ENCODE measurements around the gene EZR.

The EZR gene

DNA sequence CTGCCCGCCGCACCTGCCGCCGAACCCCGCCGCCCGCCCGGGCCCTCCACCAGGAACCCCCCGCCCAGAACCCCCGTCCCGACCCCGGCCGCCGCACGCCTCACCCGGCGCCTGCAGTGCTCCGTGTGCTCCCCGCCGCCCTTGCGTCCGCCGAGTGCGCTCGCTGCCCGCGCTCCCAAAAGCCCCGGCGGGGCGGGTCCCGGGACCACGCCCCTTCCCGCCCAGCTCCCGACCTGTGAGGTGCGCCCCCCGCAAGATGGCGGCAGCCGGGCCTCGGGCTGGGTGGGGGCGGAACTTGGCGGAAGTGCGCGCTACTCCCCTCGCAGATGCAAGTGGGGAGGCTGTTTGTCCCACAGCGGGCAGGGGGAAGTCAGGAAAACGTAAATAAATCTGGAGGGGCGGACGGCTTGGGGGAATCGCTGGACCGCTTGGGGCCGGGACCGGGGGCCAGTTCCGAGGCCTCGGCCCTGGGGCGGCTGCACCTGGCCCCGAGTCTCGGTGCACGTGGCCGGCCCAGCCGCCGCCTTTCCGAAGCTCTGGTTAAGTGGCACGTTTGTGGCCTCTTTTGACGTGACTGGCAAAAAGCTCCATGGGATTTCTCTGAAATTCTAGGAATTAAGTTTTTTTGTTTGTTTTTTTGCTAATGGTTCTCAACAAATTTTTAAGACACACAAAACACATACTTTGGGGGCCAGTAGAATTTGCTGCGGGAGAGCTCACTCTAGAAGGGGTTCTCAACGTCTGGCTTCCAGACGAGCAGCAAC, at the start of gene EZR:
Gene EZR (minus strand): TSS at position 156 of the 764 bp plus-strand sequence. CDS start 1,275 bp downstream, outside the sequence.
- H3K27ac ChIP-seq (ENCODE audit: low read length): peak within 1 kb of the TSS; percentile 23

DNA sequence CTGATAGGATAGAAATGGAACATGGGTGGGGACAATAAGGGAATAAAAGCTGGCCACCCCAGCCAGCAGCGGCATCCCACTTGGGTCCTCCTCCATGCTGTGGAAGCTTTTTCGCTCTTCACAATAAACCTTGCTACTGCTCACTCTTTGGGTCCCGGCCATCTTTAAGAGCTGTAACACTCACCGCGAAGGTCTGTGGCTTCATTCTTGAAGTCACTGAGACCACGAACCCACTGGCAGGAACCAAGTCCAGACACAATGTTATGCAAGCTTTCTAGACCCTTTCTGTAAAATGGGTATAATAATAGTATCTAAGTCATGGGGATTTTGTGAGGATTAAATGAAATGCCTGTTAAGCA, 48.9 kb upstream of the EZR start:
- no peak overlapping the region for H3K27ac ChIP-seq (ENCODE audit: low read length)
- no peak overlapping the region for H3K4me3 ChIP-seq (ENCODE audit: low read depth in 1 of 2, low read length in 2 of 2)

More for the DNA sequence above, at the start of gene EZR:
- Histone ChIP-seq H3K27me3 (ENCODE audit: low read depth, low read length) (no peaks in the 10 kb centered on the region), H3K4me3 (ENCODE audit: low read depth in 1 of 2, low read length in 2 of 2) (peak within 1 kb of the TSS; percentile 39 to 73), H3K9me3 (ENCODE audit: control insufficient read depth in 1 of 2, low read length in 2 of 2) (no peaks in the 10 kb centered on the region), H3K36me3 (ENCODE audit: control insufficient read depth in 1 of 2, insufficient read depth in 2 of 2, low read length in 2 of 2) (no peaks in the 10 kb centered on the region), H3K4me1 (ENCODE audit: control insufficient read depth in 1 of 2, insufficient read depth in 2 of 2, low read length in 2 of 2) (peaks cover 9 to 14% of the 10 kb centered on the region in 2 donors)

DNA sequence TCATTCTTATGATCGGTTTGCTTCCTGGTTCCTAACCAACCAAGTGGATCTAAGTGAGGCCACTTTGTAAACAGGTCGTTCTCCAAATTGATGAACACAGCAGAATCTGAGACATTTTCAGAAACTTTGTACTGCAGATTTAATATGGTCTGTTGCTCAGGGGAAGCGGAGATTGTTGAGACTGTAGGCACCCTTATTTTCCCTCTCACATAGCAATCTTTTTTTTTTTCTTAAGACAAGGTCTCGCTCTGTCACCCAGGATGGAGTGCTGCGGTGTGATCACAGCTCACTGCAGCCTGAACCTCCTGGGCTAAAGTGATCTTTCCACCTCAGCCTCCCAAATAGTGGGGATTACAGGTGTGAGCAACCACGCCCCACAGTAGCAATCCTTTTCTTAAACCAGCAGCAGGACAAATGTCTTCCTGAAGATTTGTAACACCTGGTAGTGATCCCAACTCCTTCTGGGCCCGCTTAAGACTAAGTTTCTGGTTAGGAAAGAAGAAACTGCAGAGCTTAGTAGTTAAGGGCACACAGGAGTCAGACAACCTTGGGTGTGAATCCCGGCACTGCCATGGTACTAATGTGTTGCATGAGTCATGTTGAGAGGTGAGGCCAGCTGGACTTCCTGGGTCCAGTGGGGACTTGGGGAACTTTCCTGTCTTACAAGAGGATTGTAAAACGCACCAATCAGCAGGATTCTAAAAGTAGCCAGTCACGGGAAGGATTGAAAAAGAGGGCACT, 48.4 kb upstream of the EZR start:
- Histone ChIP-seq H3K9me3 (ENCODE audit: control insufficient read depth in 1 of 2, low read length in 2 of 2) (no peaks in the 10 kb centered on the region), H3K27ac (ENCODE audit: low read length) (no peak overlapping the region), H3K36me3 (ENCODE audit: control insufficient read depth in 1 of 2, insufficient read depth in 2 of 2, low read length in 2 of 2) (no peaks in the 10 kb centered on the region), H3K27me3 (ENCODE audit: low read depth, low read length) (no peaks in the 10 kb centered on the region), H3K4me1 (ENCODE audit: control insufficient read depth in 1 of 2, insufficient read depth in 2 of 2, low read length in 2 of 2) (no peaks in the 10 kb centered on the region), H3K4me3 (ENCODE audit: low read depth in 1 of 2, low read length in 2 of 2) (no peak overlapping the region)

More for the DNA sequence above, 48.9 kb upstream of the EZR start:
- Histone ChIP-seq H3K4me1 (ENCODE audit: control insufficient read depth in 1 of 2, insufficient read depth in 2 of 2, low read length in 2 of 2) (no peaks in the 10 kb centered on the region), H3K9me3 (ENCODE audit: control insufficient read depth in 1 of 2, low read length in 2 of 2) (no peaks in the 10 kb centered on the region), H3K36me3 (ENCODE audit: control insufficient read depth in 1 of 2, insufficient read depth in 2 of 2, low read length in 2 of 2) (no peaks in the 10 kb centered on the region), H3K27me3 (ENCODE audit: low read depth, low read length) (no peaks in the 10 kb centered on the region)

DNA sequence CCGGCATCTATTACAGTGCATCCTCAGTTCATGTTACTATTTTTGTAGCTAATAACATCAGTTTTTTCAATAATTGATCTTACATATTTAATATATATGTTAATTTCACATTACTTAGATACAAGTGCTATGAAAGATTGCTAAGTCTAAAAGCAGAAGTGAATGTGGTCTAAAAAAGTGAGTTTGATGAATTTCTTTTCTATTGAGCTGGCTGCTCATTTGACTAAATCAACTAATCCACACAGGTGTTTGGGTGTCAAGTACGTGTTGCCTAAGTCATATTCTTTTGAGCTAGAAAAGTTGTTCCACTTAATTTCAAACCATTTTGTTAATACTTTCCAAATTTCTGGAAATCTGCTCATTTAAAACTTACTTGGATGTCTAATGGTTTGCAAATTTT, 46.6 kb upstream of the EZR start:
- Histone ChIP-seq H3K27me3 (ENCODE audit: low read depth, low read length) (no peaks in the 10 kb centered on the region), H3K36me3 (ENCODE audit: control insufficient read depth in 1 of 2, insufficient read depth in 2 of 2, low read length in 2 of 2) (no peaks in the 10 kb centered on the region), H3K9me3 (ENCODE audit: control insufficient read depth in 1 of 2, low read length in 2 of 2) (no peaks in the 10 kb centered on the region), H3K27ac (ENCODE audit: low read length) (no peak overlapping the region), H3K4me1 (ENCODE audit: control insufficient read depth in 1 of 2, insufficient read depth in 2 of 2, low read length in 2 of 2) (no peaks in the 10 kb centered on the region), H3K4me3 (ENCODE audit: low read depth in 1 of 2, low read length in 2 of 2) (no peak overlapping the region)

DNA sequence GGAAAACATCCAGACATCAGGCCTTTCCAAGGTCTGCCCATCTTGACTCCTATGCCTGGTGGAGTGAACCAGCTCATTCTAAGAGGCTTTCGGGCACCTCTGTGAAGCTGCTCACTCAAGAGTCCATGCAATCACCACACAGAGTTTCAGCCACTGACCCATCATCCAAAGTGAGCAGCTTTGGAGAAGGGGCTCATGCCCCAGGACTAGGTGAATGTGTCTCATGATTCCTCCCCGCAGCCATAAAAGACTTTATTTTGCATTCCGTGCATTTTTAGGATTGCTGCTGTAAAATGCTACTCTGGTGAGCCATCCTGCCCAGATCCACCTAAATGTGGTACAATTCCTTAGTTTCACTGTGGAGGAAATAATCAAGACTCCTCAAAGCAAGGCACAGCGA, 44.5 kb upstream of the EZR start:
- Histone ChIP-seq H3K4me3 (ENCODE audit: low read depth in 1 of 2, low read length in 2 of 2) (no peak overlapping the region), H3K27ac (ENCODE audit: low read length) (no peak overlapping the region), H3K4me1 (ENCODE audit: control insufficient read depth in 1 of 2, insufficient read depth in 2 of 2, low read length in 2 of 2) (no peaks in the 10 kb centered on the region), H3K27me3 (ENCODE audit: low read depth, low read length) (no peaks in the 10 kb centered on the region), H3K36me3 (ENCODE audit: control insufficient read depth in 1 of 2, insufficient read depth in 2 of 2, low read length in 2 of 2) (no peaks in the 10 kb centered on the region), H3K9me3 (ENCODE audit: control insufficient read depth in 1 of 2, low read length in 2 of 2) (no peaks in the 10 kb centered on the region)

DNA sequence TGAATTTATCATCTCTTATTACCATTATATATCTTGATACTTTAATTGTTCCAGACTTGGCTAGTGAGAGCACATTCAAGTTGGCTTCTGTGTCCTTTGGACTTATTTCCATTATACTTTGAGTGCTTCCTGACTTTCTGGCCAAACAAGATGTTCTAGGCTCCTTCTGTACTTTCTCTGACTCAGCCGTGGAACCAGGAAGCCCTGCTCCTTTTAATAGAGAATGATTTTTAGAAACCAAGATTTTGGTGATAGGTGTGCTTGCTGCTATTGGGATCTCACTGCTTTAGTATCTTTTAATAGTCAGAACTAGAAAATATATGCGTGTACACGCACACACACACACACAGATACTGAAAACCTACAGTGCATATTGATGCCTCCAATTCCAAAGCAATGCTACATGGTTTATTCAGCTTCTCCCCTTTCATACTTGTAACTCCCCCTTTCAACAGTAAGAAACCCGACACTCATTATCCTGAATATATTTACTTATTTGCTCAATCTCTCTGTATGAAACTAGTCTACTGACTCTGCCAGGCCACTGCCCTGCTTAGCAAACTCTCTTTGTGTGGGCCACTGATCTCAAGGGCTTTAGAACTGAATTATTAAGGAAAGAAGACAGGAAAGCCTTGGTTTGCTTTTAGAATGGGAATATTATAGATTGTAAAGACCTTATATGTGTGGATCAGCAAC, 42.7 kb upstream of the EZR start:
- no peaks in the 10 kb centered on the region for H3K36me3 ChIP-seq (ENCODE audit: control insufficient read depth in 1 of 2, insufficient read depth in 2 of 2, low read length in 2 of 2)
- H3K4me3 ChIP-seq (ENCODE audit: low read depth in 1 of 2, low read length in 2 of 2): no peak overlapping the region
- no peak overlapping the region for H3K27ac ChIP-seq (ENCODE audit: low read length)
- H3K4me1 ChIP-seq (ENCODE audit: control insufficient read depth in 1 of 2, insufficient read depth in 2 of 2, low read length in 2 of 2): no peaks in the 10 kb centered on the region
- H3K27me3 ChIP-seq (ENCODE audit: low read depth, low read length): no peaks in the 10 kb centered on the region
- H3K9me3 ChIP-seq (ENCODE audit: control insufficient read depth in 1 of 2, low read length in 2 of 2): no peaks in the 10 kb centered on the region

DNA sequence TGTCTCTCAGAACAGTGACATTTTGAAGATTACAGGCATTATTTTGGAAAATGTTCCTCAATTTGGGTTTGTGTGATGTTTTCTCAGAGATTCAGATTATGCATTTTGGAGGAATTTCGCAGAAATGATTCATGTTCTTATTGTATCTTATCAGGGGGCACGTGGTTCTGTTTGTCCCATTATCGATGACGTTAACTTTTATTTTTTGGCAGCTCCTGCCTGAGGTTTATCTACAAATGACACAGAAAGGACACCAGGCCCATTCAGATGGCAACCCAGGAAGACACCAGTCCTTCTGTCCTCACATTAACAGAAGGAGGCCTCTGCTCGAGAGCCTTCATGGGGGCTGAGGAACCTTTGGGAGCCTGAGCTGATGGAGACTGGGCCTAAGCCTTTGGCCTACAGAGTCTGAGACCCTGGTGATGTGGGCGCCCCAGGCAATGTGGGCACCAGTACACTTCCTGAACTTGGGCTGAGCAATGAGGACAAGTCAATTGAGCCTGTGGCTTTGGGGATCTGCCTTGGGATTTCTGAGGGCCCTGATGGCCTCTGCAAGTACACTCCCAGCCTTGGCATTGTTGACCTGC, 41.2 kb upstream of the EZR start:
- Histone ChIP-seq H3K9me3 (ENCODE audit: control insufficient read depth in 1 of 2, low read length in 2 of 2) (no peaks in the 10 kb centered on the region), H3K36me3 (ENCODE audit: control insufficient read depth in 1 of 2, insufficient read depth in 2 of 2, low read length in 2 of 2) (no peaks in the 10 kb centered on the region), H3K4me3 (ENCODE audit: low read depth in 1 of 2, low read length in 2 of 2) (no peak overlapping the region), H3K4me1 (ENCODE audit: control insufficient read depth in 1 of 2, insufficient read depth in 2 of 2, low read length in 2 of 2) (peaks cover 0 to 7% of the 10 kb centered on the region in 2 donors), H3K27me3 (ENCODE audit: low read depth, low read length) (no peaks in the 10 kb centered on the region), H3K27ac (ENCODE audit: low read length) (no peak overlapping the region)

DNA sequence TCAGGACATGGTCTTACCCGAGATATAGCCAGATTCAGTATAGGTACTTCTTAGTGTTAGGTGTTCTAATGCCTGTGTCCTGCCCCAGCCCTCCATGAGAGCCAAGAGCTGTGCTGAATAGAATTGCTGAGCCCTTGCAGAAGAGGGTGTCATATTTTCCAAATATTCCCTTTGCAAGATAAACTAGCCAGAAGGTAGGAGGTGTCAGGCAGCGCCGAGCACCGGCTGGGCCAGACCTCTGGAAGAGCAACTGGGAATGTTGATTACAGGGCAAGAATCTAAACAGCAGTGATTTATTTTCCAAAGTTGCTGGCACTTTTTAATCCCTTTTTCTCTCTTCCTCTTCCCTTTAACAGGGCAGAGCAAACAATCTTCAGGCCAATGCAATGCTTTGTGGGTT, 37.1 kb upstream of the EZR start:
- Histone ChIP-seq H3K27me3 (ENCODE audit: low read depth, low read length) (no peaks in the 10 kb centered on the region), H3K4me3 (ENCODE audit: low read depth in 1 of 2, low read length in 2 of 2) (no peak overlapping the region), H3K36me3 (ENCODE audit: control insufficient read depth in 1 of 2, insufficient read depth in 2 of 2, low read length in 2 of 2) (no peaks in the 10 kb centered on the region), H3K9me3 (ENCODE audit: control insufficient read depth in 1 of 2, low read length in 2 of 2) (no peaks in the 10 kb centered on the region), H3K27ac (ENCODE audit: low read length) (no peak overlapping the region), H3K4me1 (ENCODE audit: control insufficient read depth in 1 of 2, insufficient read depth in 2 of 2, low read length in 2 of 2) (peaks cover 3 to 20% of the 10 kb centered on the region in 2 donors)

DNA sequence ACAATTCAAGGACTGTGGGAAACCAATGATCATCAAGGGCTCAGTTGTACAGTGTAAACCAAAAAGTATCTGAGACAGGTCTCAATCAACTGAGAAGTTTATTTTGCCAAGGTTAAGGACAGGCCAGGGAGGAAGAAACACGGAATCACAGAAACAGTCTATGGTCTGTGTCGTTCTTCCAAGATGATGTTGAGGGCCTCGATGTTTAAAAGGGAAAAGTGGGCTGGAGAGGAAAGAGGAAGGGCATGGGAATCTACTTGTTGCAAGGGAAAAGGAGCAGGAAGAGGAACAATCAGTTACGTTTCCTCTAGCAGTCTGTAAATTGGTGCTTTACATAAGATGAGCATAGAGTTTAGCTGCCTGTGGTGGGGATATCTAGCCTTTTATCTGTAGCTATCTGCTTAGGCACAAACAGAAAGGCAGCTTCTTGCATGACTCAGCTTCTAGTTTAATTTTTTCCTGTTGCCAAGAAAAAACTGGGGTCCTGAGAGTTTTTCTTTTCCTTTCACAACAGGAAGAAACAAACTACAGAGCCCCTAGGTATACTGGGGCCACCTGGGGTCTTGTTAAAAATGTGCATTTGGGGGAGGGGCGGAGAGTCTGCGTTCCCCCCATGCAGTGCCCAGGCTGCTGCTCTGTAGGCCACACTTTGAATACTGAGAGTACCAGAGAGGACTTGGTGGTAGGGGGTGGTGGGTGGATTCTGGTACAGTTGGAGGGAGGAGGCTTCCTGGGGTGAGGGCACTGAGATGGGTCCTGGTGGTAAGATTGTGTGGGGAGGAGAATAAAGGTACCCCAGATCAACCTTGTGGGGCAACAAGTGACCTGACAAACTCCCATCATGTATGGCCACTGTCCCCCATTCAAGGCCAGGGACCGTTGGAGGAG, 35.3 kb upstream of the EZR start:
- no peaks in the 10 kb centered on the region for H3K27me3 ChIP-seq (ENCODE audit: low read depth, low read length)
- H3K36me3 ChIP-seq (ENCODE audit: control insufficient read depth in 1 of 2, insufficient read depth in 2 of 2, low read length in 2 of 2): peaks cover 0 to 4% of the 10 kb centered on the region in 2 donors
- H3K4me3 ChIP-seq (ENCODE audit: low read depth in 1 of 2, low read length in 2 of 2): no peak overlapping the region
- H3K27ac ChIP-seq (ENCODE audit: low read length): peak overlapping the region; percentile 79
- no peaks in the 10 kb centered on the region for H3K9me3 ChIP-seq (ENCODE audit: control insufficient read depth in 1 of 2, low read length in 2 of 2)
- H3K4me1 ChIP-seq (ENCODE audit: control insufficient read depth in 1 of 2, insufficient read depth in 2 of 2, low read length in 2 of 2): peaks cover 12 to 20% of the 10 kb centered on the region in 2 donors

DNA sequence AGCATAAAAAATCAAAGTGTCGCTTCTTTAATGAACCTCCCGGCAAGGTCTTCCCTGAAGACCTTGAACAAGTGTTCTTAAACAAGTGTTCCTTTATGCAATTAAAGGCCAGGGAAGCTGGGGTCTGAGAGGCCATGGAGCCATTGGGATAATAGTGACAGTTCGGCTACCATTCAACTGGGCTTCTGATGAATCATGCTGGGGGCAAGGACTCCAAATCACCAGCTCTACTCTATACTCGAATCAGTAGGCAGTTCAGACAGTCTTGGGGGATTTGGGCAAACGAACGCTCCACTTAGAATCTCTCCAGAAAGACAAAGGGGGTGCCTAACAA, 34.7 kb upstream of the EZR start:
- H3K4me1 ChIP-seq (ENCODE audit: control insufficient read depth in 1 of 2, insufficient read depth in 2 of 2, low read length in 2 of 2): peaks cover 15 to 20% of the 10 kb centered on the region in 2 donors
- H3K36me3 ChIP-seq (ENCODE audit: control insufficient read depth in 1 of 2, insufficient read depth in 2 of 2, low read length in 2 of 2): peaks cover 0 to 4% of the 10 kb centered on the region in 2 donors
- no peaks in the 10 kb centered on the region for H3K27me3 ChIP-seq (ENCODE audit: low read depth, low read length)
- H3K9me3 ChIP-seq (ENCODE audit: control insufficient read depth in 1 of 2, low read length in 2 of 2): no peaks in the 10 kb centered on the region
- peak overlapping the region; percentile 79 for H3K27ac ChIP-seq (ENCODE audit: low read length)
- no peak overlapping the region for H3K4me3 ChIP-seq (ENCODE audit: low read depth in 1 of 2, low read length in 2 of 2)

All from muscle layer of duodenum (tissue), 2 donors.